HG02610 (cell line): ENCODE measurements around the gene EPB41L5.
A peak's percentile ranks its signal among the peaks of the same experiment; 100 is the strongest.
"Not testable (repeated sequence)": the region's sequence is repeated elsewhere in the genome, so short reads cannot be mapped to it uniquely, and the experiment has no call there.

Experiments
- ATAC-seq: cut with Tn5 transposase; IDR thresholded peaks from one replicate; pipeline ENCODE4 v1.9.1; 2021; ENCODE audit warnings: mild to moderate bottlenecking, moderate library complexity; ENCODE audit not compliant: unreplicated experiment

The EPB41L5 gene

DNA sequence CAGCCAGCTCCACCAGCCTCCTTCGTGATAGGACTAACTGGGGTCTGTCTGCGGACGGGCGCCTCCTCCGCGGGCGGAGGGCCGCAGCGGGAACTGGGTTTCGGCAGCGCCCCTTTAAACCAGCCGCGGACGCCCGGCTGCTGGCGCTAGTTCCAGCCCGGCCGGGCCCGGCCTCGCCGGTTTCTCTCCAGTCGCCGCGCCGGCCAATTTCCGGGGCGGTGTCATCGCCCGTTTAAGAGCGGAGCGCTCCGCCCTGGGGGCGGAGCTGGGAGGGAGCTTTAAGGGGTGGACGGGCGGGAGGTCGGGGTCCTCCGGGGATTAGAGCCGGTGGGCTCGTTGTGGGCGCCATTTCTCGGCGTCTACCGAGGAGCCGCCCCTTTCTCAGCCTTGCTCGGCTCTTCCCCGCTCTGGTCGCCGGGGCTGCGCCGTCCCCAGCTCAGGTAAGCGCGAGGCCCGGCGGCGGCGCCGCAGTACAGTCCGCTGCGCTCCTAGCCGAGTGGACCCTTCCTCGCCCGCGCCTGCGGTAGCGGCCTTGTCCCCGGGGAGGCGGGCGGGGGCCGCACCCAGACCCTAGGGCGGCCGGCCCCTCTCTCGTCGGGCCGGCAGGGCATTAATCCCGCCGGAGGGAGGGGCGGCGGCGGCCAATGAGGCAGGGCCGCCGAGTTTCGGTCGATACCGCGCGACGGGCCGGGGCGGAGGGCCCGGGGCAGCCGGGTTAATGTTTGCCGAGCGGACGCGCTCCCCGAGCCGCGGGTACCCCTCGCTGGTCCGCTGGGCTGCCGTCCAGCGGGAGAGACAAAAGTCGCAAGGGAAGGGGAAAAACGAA is at the start of gene EPB41L5:
TSS of gene EPB41L5 (plus strand) at position 307 of the 826 bp plus-strand sequence. CDS start 6,008 bp downstream, outside the sequence.
- ATAC-seq = peak; percentile 99

DNA sequence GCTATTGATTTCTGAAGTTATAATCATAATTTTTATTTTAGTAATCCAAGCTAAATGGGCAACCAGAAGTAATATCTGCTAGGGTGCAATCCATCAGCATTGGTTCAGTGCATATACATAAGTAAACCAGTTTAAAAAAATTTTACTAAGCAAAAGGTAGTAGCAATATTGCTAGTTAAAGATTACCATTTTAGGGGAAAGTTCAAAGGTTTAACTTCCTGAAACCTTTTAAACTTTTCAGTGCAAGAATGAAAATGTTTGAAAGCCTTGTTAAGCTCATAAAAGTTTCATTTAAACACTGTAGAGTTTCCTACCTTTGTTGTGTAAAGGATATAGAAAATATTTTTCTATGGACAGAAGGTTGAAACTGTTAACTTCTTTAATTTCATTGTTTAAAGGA is 31.0 kb upstream of the EPB41L5 start:
- ATAC-seq = no peak

- ATAC-seq = no peak
Observed at GRCh38 chr2:119982506-119982905, 30.4 kb upstream of the EPB41L5 start.

DNA sequence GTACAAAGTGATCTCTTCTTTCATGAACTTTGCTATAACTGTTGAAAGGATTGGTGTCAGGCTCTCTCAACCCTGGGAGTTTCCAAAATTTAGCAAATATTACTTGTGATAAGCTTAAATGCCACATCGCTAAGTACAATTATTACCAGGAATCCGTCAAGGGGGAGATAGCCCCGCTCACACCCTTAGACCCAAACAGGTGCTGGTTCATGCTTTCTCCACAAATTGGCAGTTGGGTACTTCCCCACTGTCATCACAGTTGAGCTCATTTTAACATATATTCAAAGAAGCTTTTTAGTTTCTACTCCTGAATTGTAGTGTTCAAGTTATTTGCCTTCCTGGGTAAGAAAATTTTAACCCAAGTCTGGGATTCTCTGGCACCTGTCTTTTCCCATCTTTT is 29.8 kb upstream of the EPB41L5 start:
- ATAC-seq = no peak

DNA sequence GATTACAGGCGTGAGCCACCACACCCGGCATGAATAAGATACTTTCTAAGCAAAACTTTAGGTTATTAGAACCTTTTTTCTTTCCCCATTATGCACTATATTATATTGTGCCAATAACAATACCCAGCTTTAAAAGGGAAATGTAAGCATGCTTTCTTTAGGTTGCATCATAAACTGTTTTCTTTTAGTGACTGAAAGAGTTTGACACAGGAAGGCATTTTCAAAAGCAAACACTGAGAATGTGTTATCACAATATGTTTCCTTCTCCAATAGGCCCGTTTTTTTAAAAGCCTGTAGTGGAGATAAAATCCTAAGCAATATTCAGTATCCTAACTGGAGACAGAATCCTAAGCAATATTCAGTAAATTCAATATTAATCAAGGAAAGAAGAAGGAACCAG is 16.7 kb upstream of the EPB41L5 start:
- no peak for ATAC-seq

- not testable (repeated sequence) for ATAC-seq
Observed at GRCh38 chr2:119996896-119997891, 15.7 kb upstream of the EPB41L5 start.

DNA sequence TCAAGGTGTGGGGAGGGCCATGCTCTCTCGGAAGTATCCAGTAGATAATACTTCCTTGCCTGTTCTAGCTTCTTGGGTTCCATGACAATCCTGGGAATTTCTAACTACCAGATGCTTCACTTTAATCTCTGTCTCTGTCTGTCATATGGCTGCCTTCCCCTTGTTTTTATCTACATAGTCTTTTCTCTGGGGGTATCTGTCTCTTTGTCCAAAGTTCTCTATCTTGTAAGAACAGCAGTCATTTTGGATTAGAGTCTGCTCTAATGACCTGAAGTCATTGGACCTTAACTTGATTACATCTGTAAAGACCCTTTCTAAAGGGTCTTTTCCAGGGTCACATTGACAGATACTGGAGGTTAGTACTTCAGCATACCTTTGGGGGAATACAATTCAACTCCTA is 11.4 kb upstream of the EPB41L5 start:
- ATAC-seq = no peak

GRCh38 chr2:120004254-120004653 is 8.6 kb upstream of the EPB41L5 start:
- ATAC-seq = no peak

DNA sequence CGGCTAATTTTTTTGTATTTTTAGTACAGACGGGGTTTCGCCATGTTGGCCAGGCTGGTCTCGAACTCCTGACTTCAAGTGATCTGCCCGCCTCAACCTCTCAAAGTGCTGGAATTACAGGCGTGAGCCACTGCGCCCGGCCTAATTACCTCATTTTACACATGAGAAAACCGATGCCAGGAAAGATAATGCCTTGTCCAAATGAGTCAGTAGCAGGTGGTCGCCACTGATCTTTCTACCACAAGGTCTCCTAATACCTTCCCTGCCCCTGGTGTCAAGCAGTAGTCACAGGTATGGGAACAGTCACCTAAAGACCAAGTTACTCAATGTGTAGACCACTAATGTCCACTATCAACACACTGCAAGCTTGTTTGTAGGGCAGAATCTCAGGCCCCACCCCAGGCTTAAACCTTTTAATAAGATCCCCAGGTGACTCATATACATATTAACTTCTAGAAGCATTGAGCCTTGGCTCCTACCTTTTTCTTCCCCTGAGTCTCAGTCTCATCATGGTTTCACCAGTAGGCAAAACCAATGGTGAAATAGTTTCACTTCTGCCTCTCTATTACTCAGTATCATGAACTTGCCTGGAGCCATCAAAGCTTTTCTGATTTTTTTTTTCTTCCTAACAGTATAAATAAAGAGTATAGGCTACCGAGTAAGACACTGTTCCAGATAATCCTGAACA is 6.9 kb upstream of the EPB41L5 start:
- peak; percentile 93 for ATAC-seq

DNA sequence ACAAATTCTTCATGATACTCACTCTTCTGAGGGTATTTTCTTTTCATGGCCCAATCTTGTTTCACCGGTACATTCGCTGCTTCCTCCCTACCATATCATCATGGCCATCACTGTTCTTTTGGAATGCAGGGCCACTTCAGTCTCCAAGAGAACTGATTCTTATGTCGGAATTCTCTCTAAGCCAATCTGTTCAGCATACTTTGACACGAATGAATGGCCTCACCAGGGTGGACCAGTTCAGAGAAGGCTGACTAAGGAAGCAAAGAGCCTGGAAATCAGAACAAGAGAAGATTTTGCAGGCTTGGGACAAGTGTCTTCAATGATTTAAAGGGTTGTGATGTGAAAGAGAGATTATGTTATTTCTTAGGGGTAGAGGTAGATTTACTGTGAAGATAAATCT is 5.0 kb upstream of the EPB41L5 start:
- ATAC-seq = no peak

- ATAC-seq = no peak
Observed at GRCh38 chr2:120012363-120012762, 514 bp upstream of the EPB41L5 start.

DNA sequence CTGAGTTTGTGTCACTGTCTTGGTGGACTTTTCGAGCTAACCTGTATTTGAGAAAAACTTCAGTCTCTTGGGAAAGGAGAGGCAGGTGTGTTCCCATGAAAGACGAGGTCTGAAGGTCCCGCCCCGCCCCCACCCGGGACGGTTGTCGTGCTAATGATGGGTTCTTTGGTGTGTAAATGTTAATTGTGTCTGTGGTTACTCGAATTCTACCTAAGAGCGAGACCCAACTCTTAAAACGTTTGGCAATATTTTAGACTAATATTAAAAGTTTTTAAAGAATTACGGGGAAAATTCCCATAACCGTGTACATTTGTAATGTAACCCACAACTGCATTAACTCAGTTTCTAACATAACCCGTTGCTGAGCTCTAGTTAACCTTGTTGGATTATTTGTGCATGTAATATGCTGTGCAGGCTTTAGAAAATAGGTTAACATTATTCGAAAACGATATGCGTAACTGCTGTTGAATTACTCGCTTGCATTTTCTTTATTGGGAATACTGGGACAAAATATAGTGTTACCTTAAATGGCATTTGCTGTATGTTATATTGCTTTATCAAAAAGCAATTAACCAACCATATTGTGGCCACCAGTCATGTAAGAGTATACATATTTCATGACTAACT is 833 bp downstream of the EPB41L5 start:
- ATAC-seq = no peak

GRCh38 chr2:120014226-120014980 is 1.5 kb downstream of the EPB41L5 start:
- ATAC-seq = no peak

DNA sequence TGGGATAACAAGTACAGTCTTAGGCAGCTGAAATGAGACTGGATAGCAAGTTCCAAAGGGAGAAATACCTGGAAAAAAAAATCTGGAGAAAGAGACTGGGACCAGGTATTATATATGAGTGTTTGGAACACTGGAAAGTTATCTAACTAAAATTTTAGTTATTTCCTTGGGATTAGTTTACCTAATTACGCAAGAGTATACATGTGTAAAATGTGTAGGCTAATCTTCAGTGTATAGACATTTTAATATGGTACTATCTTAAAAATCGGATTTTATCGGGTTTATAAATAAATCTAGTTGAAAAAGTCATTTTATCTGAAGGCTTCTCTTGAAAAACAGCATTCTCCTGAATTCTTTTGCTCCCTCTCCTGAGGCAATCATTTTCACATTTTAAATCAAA is 3.9 kb downstream of the EPB41L5 start:
- ATAC-seq = no peak

- no peak for ATAC-seq
Observed at GRCh38 chr2:120017201-120017600, 4.3 kb downstream of the EPB41L5 start.

- ATAC-seq = no peak
Observed at GRCh38 chr2:120018549-120018948, 5.7 kb downstream of the EPB41L5 start.

DNA sequence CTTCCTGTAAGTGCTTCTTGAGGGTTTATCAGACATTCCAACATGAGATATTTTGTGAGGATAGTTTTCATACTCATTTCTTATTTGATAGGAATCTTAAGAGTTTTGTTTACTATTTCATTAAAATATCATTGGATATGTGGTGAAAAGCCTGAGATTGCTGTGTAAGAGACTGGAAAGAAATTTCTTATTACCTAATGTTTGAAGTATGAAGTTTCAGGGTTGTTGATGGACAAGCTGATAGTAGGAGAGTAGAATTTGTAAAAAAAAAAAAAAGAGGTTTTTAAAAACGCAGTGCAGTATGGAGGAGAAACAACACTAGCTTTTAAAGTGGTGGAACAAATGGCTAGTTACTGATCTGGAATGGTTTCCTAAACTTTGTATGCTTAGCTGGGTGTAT is 7.7 kb downstream of the EPB41L5 start:
- ATAC-seq = no peak

GRCh38 chr2:120022505-120022904 is 9.6 kb downstream of the EPB41L5 start:
- ATAC-seq = not testable (repeated sequence)

- ATAC-seq = no peak
Observed at GRCh38 chr2:120026890-120027289, 14.0 kb downstream of the EPB41L5 start.

DNA sequence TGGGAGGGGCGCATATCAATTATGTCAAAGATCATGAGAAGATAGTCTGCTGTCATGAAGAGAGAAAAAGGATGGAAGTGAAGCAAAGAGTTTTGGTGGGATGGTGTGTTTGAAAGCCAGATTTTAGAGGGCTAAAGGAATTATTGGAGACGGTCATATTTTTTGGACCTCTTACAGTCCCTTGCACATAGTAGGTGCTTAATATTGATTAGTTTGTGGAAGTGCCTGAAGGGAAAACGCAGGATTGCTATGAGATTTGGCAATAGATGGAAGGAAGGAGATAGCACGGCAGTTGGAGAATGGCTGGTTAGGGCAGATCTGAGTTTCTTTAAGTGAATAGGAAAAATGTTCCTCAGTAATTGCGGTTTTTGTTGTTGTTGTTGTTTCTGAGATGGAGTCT is 15.9 kb downstream of the EPB41L5 start:
- ATAC-seq = no peak
